Measurements from ENCODE around the gene RPTOR.

Gene RPTOR

DNA sequence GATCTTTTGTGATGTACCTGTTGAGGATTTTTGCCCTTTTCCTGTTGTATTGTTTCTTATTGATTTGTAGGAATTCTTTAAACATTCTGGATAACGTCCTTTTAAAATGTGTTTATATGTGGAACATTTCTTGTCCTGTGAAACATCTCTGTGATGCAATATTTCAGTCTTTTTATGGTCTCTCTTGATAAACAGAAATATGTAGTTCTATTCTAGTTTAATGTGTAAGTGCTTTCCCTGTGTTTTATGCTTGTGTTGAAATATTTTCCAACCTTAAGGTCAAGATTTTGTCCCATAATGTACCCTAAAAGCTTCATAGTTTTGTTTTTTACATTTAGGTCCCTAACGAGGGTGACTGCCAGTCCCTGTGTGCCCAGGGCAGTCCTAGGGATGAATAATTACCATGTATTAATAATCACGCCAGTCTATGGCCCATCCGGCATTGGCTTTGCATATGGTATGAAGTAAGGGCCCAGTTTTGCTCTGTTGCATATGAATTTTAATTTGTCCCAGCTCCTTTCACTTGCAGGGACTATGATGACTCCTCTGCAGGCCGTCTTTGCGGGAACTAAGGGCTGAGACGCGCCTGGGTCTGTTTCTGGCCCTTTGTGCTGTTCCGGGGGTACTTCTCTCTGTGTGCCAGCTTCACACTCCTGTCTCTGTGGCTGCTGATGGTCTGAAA lies 44.2 kb downstream of the RPTOR start:
- no peak for DNase-seq (ENCODE audit: low spot score)

DNA sequence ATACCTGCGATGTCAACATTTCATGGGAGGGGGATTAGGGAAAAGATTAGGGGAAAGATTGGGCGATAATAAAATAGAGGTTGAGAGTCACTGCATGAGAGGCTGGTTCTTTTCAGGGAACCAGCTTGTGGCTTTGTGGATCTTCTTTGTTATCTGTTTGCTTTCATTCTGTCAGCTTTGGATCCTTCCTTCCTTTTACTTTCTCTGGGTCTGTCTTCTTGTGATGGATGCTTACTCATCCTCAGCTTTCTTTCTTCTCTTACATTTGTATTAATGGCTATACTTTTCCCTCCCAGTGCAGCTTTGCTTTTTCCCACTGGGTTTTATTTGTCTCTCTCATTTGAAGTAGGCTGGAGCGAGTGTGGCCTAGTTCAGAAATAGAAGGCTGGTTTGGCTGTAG lies 47.1 kb downstream of the RPTOR start:
- DNase-seq (ENCODE audit: low spot score): no peak

DNA sequence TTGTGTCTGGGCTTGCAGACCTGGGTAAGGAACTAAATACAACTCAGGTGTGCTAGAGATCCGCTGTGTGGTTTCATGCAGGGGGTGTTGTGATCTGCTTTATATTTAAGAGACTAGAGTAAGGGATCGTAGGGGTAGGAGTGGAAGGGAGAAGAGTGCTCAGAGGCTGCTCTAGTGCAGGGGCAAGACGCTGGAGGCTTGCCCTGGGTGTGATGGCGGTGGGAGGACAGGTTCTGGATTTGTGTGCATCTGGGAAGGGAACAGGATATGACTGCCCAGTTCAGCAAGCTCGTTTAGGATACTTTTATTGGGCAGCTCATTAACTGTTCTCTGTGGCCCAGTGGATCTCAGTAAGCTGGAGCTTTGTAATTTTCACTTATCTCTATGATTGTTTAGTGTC lies 47.6 kb downstream of the RPTOR start:
- DNase-seq (ENCODE audit: low spot score): no peak

DNA sequence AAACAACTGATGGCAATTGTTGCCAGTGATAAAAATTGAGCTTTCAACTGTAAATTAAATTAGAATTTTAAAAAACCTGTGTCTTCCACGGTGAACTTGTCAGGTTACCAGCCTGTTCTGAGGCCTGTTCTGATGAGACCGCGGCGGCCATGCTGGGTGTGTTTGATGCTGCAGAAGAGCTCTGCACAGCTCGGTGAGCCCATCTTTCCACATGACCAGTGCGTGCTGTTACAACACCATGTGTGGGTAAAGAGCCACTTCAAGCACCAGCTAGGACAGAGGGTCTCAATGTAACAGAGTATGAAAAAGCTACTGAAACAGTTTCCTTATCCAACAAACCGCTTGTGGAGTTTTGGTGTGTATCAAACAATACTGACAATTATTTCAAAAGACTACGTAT lies 48.5 kb downstream of the RPTOR start:
- no peak for DNase-seq (ENCODE audit: low spot score)

DNA sequence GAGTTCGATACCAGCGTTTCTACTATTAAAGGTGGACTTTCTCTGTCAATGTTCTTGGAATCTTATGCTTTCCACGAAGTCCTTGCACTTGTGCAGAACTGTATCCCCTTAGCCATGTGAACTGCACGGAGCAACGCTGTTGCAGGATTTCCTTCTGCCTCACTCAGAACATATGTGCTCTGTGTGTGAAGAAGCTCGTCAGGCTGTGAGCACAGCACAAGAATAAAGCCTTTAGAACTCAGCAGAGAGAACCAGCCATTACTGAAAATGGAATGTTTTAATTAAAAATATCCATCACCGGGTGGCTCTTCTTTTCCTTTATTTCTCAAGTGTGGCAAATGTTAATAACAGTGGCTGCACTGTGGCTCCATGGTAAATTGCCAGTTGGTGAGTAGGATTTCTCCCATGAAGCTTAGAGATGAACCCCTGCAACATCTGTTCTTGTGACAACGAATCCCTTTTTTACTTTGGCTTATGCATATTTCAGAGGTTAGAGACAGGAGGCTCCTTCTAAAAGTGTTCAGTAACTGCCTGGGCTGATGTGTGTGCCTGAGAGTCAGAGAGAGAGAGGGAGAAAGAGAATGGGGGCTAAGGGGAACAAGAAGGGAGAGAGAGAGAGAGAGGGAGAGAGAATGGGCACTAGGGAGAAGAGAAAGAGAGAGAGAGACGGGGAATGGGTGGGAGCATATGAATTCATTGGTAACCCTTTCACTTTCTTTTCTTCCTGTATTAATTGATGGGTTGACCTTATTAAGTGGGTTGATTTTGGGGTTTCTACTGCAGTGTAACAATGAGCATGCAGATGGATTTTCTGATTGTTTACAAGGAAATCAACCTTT lies 50.0 kb downstream of the RPTOR start:
- no peak for DNase-seq (ENCODE audit: low spot score)

DNA sequence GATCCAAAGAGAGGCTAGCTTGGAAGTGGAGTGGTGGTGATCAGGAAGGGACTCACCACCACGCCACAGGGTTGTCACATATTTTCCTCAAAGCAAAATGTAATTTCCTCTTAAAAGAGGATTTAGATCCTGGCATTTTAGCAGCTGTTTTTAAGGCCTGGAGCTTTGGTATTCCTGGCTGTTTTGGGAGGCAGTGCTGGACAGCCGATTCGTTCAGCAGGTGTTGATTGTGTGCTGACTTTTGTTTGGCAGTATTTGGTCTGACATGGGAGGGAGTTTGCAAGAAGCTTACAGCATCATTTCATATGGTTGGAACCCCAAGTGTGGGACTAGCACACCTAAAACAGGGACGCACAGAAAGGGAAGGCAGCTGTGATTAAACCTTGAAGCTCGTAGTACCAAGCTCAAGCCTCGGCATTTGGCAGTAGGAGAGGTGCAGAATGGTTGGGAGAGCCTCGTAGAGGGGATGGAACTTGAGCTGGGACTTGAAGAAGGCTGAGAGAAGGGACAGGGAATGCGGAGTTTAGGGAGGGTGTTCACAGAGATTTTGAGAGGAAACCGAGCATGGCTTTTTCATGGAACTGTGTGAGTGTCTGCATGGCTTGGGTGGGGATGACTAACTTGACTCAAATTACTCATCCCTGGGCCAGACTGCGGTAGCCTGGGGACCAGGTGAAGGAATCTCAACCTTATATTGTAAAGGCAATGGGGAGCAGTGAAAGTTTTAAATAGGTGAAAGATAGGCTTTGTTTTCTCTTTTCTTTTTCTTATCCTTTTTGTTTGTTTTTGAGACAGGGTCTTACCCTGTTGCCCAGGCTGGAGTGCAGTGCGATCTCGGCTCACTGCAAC lies 52.3 kb downstream of the RPTOR start:
- no peak for DNase-seq (ENCODE audit: low spot score)

DNA sequence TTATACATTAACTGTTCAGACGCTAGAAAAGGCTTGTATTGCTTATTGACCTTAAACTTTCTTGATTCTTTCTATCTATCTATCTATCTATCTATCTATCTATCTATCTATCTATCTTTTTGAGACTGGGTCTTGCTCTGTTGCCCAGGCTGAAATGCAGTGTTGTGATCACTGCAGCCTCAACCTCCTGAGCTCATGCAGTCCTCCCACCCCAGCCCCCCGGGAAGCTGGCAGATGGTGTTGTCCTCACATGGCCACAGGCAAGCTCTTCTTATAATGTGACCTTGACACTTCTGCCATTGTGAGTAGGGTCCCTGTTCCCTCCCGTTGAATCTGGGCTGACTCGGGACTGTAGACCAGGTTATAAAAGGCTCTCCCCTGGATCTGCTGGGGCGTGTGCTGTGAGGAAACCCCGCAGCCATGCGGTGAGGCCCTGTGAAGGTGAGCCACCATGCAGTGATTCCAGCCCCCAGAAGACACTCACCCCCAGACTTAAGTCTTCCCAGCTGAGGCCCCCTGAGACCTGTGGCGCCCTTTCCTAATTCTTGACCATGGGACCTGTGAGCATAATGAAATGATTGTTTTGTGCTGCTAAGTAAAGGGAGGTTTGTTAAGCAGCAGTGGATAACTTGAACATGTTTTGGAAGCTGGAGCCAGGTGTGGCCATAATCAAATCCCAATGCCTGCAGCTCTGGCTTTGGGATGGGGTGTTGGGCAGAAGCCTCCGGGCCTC lies 54.3 kb downstream of the RPTOR start:
- no peak for DNase-seq (ENCODE audit: low spot score)

DNA sequence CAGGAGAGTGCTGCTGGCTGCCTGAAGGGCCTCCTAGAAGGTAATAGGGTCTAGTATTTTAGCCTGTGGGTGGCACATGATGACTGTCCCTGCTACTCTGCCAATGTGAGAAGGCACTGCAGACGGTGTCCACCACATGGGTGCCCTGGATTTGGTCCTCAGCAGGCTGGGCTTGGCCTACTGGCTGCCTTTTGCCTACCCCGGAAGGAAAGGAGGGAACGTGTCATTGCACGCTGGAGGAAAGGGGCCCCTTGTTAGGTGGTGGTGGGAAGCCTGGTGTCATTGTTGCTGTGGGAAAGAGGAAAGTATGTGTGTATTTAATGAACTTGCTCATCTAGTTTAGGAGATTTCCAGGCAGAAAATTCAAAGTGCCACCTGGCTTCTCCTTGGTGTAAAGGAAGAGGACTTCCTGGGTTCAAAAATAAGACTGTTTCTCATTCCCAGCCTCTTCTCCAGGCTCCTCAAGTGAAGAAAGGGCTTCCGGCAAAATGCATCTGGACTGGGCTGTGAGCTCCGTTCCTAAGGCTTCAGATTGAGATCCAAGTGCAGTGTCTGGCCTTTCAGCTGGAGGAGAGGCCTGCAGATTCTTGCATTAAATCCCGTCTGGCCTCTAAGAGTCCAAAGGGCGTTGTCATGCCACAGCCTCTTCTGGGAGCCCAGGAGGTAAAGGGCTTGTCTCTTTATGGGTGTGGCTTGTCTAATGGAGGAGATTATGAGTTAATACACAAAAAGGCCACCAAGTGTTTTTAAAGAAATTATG lies 55.1 kb downstream of the RPTOR start:
- DNase-seq (ENCODE audit: low spot score): no peak

DNA sequence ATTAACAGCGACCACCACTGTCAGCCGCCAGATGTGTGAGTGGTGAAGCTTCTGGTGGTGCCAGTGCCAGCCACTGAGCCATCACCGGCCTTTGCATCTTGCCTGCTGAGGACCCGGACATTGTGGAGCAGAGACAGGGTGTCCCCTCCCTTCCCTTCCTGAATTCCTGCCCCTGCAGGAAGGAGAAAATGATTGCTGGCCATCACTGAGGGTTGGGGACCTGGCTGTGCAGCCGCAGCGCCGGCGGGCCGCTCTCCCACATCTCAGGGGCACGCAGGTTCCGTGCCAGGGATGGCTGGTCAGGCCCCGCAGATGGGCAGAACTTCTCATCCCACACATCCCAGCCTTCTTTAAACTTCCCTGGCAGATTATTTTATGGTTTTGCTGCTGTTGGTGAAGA lies 56.5 kb downstream of the RPTOR start:
- no peak for DNase-seq (ENCODE audit: low spot score)

DNA sequence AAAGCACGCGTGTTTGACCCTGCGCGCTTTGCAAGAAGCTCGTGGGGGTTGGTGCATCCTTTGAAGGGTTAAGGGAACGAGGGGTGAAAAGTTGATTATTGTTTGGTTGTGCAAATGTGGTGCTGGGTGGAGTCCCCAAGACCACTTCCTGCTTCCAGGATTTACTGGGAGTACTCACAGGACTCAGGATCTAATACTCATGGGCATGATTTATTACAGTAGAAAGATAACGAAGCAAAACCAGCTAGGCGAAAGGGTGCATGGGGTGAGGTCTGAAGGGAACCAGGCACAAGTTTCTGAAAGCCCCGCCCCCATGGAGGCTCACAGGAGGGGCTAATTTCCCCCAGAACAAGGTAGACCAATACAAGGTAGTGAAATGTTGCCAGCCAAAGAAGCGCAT lies 58.8 kb downstream of the RPTOR start:
- DNase-seq (ENCODE audit: low spot score): no peak

DNA sequence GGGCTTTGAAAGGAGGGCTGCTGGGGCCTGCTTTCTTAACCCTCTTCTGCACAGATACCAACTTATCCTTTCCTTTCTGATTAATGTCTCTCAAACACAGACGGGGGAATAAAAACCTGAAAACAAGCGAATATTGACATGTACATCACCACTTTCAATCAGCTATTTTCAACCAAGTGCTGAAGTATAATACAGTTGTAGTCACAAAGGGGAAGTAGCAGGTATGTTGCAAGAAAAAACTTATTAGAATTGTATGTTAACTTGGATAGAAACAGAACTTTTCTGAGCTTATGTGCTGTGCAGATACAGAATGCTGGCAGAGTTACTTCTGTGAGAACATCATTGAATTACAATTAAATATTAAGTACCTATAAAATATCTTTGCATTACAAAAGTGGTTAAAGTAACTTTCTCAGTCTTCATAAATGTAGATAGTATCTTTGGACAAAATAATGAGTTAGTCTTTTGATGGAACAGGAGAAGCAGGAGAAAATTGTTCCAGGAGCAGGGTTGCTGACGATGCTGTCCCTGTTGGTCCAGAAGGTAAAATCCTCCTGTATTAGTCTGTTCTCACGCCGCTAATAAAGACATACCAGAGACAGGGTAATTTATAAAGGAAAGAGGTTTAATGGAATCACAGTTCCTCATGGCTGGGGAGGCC lies 59.5 kb downstream of the RPTOR start:
- DNase-seq (ENCODE audit: low spot score): no peak

DNA sequence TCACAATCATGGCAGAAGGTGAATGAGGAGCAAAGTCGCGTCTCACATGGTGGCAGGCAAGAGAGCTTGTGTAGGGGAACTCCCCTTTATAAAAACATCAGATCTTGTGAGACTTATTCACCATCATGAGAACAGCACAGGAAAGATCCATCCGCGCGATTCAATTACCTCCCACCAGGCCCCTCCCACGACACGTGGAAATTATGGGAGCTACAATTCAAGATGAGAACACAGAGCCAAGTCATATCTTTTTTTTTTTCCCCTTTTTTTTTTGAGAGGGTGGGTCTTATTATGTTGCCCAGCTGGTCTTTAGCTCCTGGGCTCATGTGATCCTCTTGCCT lies 60.0 kb downstream of the RPTOR start:
- DNase-seq (ENCODE audit: low spot score): no peak

DNA sequence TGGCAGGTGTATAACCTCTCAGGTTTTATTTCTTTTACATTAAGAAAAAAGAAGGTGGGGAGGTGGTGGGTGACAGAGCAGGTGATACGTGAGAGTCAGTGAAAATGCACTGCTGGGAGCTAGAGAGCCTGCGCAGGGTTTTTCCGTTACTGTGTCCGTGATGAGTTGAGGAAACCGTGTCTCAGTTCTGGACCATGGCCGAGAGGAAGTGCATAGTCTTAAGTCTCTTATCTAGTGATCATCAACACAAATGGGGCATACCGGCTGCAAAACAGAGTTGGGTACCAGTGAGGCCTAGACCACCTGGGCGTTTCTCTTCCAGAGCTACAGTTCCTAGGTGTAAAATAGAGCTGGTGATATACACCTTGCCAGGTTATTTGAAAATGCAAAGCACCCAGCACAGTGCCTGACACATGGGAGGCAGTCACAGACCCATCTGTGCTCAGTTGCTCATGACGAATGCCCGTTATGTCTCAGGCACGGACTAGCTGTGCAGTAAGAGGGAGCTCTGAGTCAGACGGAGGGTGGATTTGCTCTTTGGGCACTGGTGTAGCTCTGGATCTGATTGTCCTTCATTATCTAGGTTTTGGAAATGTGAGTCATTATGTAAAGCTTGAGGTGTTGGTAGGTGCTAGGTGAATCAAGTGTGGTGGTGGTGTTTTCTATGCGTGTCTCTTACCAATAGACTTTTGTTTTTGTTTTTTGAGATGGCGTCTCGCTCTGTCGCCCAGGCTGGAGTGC lies 60.9 kb downstream of the RPTOR start:
- DNase-seq (ENCODE audit: low spot score): no peak

DNA sequence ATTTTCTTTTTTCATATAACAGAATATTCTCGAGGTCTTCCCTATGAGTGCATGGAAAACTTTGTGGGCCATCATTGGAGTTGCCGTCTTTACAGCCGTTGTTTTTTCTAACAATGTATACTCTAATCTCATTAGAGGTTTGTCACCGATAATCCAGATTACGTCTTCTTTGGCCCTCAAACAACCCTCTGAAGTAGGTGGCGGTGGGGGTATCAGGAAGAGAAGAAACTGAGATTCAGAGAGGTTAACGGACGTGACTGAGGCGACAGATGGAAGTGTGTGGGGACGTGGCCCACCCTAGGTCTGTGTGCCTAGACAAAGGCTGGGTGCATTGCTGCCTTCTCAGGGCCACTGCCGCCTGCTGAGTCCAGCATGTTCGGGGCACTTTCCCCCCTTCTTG lies 63.7 kb downstream of the RPTOR start:
- no peak for DNase-seq (ENCODE audit: low spot score)

DNA sequence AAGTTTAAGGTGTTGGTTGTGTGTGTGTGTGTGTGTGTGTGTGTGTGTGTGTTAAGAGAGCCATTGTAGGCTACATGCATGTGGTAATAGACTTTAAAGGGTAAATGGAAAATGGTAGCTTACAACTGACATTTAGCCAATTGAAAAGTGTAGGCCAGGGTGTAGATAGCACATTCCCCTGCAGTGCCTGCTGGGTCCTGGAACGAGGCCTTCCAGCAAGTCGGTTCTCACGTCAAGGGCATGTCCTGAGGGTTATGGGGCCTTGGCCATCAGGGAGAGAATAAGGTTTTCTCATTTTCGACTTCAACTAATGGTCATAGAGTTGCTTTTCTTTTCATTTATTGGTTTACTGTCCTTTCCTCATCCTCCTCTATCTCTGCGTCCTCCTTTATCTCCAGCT lies 65.1 kb downstream of the RPTOR start:
- no peak for DNase-seq (ENCODE audit: low spot score)

DNA sequence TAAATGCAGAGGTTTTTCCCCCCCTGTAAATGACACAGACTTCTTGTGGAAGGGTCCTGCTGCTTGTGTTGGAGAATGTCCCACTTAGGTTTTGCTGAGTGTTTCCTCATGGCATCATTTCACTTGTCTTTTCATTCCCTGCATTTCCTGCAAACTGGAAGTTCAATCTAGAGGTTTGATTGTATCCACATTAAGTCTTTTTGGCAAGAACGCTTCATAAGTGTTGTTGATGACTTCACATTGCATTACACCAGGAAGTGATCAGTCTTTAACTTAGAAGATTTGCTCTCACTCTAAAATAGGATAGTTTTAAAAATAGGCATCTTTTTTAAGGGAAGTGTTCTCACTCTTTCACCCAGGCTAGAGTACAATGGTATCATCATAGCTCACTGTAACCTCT lies 67.2 kb downstream of the RPTOR start:
- no peak for DNase-seq (ENCODE audit: low spot score)

DNA sequence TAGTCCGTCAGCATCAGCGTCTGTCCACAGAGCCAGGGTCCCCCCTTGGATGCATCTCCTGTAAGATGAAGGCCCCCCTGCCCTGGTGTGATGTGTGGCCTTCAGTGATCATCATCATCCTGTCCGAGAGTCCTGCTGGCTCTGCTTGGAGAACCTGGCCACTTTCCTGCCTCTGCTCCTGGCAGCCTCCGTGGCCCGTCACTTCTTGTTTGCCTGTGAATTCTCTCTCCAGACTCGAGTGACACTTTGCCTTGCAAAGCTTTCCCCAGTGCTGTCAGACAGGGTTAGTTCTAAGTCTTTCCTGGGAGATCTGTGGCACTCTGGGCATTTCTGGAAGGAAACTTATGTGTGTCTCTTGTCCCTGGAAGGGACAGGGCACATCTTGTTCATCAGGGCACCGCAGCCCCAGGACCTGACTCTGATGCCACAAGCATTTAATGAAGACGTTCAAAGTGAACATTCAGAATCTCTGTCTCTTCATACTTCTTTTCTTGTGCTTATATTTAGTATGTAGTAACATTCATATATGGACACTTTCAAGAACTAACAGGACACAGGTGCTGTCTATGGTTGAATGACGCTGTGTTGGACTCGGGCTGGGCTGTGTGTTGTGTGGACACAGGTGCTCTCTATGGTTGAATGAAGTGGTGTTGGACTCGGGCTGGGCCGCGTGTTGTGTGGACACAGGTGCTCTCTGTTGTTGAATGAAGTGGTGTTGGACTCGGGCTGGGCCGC lies 68.5 kb downstream of the RPTOR start:
- no peak for DNase-seq (ENCODE audit: low spot score)

DNA sequence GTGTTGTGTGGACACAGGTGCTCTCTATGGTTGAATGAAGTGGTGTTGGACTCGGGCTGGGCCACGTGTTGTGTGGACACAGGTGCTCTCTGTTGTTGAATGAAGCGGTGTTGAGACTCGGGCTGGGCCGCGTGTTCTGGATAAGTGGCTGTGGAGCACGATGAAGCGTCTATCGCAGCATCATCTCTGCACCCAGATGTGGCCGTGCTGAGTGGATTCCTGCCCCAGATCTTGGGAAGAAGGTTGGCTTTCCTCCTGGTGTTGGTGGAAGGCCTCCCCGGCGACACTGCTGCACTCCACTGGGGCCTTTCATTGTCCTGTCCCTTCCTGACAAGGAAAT lies 69.1 kb downstream of the RPTOR start:
- no peak for DNase-seq (ENCODE audit: low spot score)

DNA sequence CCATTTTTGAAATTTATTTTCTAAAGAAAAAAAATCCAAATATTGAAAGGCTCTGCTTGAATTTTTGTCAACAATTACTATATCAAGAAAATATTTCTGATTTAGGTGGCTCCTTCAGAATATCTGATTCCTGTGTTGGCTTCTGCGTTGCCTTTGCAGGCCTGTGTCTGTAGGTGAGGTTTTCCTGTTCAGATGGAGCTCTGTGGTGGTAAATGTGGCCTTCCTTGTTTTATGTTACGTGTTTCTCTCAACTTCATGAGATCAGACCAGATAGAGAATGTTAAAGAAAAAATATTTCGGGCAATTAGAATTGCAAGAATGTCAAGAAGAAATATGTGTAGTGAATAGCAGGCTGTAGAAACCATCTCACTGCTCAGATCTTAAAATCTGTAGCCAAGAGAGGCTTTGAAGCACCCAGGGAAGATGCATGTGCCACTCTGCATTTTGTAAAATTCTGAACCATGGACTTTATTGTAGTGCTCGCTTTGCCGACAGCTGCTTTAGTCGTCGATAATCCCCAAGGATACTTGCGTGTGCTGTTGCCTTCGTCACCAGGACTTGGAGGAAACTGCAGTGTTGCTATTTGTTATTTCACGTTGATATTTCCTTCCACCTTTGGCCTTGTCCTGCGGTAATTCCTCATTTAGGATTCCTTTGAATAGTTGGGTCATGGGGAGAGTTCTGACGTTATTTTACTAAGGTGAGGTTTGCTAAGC lies 69.9 kb downstream of the RPTOR start:
- DNase-seq (ENCODE audit: low spot score): no peak

Measured in COLO829 (cell line).